Mucosa of descending colon (tissue), 3 donors: Measurements from ENCODE around the gene ITPKB. TPM values are rescaled to one million over a fixed set of nuclear protein-coding genes. Genes with fewer than 3 reads are reported as not detected.

Experiments used
- ATAC-seq: fragments of 200-7000 bp; cut with Tn5 transposase; one replicate; pipeline ENCODE4 v1.9.1; 2020; ENCODE audit warnings: mild to moderate bottlenecking, moderate library complexity
- DNase-seq, 3 donors: peaks; one replicate each; pipeline ENCODE4 v3.0.0-alpha.2; 2020
- H3K36me3 ChIP-seq: fragments of 200-600 bp; one replicate; pipeline ENCODE4 v1.8.0; 2021; ENCODE audit warnings: low read depth, mild to moderate bottlenecking
- H3K4me1 ChIP-seq: fragments of 200-600 bp; one replicate; pipeline ENCODE4 v1.8.0; 2021; ENCODE audit warnings: low read depth, mild to moderate bottlenecking
- H3K4me3 ChIP-seq: fragments of 200-600 bp; one replicate; pipeline ENCODE4 v1.8.0; 2021; ENCODE audit warnings: mild to moderate bottlenecking
- H3K9me3 ChIP-seq: fragments of 200-600 bp; one replicate; pipeline ENCODE4 v1.8.0; 2021; ENCODE audit warnings: mild to moderate bottlenecking
- intact Hi-C, 2 donors: fragments of 100-400 bp; cut with DNase I in 1 of 2; cut with micrococcal nuclease in 1 of 2; formaldehyde crosslinking; loops; one replicate each; pipeline versions ENCODE4 v1.11.0 to v1.11.1; 2022; cut with DNase I, micrococcal nuclease
- total RNA-seq, 3 donors: library from RNA; stranded (reverse); fragmentation: NEBNext Ultra II Directional in 2 of 3; extraction: Animal tissue kit (Norgen Biotek cat#: 25700) in 2 of 3; gene quantifications; one replicate each; pipeline versions ENCODE4 v1.2.1 to v1.2.4, GENCODE V29; 2021 to 2023
- TF ChIP-seq, protein P1 (sequence below): fragments of 200-600 bp; IDR thresholded peaks from one replicate; pipeline ENCODE4 v1.8.0; 2022; ENCODE audit warnings: antibody characterized with exemption, mild to moderate bottlenecking
- donor health status: DM: no; HTN: no; CAD: no; lungs with moderate emphysema.
- donor health status: DM: no; HTN: no; CAD: no.
- donor health status: DM: no; HTN: yes; CAD: no.

ITPKB gene
- total RNA-seq, 3 donors from 2014 or later = 9.5 to 90.3 (median 11.7) TPM

DNA sequence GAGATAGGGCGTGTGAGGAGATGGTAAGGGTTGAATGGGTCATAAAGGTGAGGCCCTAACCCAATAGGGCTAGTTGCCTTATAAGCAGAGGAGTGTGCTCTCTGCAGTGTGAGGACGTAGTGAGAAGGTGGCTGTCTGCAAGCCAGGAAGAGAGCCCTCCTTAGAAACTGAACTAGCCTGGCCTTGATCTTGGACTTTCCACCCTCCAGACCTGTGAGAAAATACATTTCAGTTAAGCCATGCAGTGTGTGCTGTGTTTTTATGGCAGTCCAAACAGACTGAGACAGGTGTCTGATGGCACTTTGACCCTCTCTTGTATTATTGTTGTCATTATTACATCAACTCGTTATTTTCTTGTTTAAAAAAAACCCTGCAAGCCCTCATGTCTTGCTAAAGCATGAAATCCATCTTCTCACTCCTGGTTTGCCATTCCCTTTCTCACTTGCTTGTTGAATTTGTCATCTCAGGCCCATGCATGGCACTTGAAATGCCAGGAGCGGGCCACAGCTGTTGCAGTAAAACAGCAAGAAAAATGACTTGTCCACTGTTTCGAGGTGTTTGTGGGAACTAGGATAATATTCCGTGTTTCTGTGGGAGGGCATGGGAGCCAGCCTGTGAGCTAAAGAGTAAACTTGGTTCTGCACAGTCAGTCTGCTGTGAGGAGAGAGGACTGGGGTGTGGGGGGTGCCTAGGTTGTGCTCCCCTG lies 111.9 kb downstream of the ITPKB start:
- TF ChIP-seq, protein P1, sequence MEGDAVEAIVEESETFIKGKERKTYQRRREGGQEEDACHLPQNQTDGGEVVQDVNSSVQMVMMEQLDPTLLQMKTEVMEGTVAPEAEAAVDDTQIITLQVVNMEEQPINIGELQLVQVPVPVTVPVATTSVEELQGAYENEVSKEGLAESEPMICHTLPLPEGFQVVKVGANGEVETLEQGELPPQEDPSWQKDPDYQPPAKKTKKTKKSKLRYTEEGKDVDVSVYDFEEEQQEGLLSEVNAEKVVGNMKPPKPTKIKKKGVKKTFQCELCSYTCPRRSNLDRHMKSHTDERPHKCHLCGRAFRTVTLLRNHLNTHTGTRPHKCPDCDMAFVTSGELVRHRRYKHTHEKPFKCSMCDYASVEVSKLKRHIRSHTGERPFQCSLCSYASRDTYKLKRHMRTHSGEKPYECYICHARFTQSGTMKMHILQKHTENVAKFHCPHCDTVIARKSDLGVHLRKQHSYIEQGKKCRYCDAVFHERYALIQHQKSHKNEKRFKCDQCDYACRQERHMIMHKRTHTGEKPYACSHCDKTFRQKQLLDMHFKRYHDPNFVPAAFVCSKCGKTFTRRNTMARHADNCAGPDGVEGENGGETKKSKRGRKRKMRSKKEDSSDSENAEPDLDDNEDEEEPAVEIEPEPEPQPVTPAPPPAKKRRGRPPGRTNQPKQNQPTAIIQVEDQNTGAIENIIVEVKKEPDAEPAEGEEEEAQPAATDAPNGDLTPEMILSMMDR = no peak
- peak in 1 of 3 donors; percentile 10 for DNase-seq
- H3K36me3 ChIP-seq = no peaks in the 10 kb centered on the region
- peaks cover 3% of the 10 kb centered on the region for H3K9me3 ChIP-seq
- H3K4me1 ChIP-seq = peaks cover 8% of the 10 kb centered on the region
- intact Hi-C loops = no loop called here
- peak; percentile 61 for ATAC-seq
- no peak overlapping the region for H3K4me3 ChIP-seq

DNA sequence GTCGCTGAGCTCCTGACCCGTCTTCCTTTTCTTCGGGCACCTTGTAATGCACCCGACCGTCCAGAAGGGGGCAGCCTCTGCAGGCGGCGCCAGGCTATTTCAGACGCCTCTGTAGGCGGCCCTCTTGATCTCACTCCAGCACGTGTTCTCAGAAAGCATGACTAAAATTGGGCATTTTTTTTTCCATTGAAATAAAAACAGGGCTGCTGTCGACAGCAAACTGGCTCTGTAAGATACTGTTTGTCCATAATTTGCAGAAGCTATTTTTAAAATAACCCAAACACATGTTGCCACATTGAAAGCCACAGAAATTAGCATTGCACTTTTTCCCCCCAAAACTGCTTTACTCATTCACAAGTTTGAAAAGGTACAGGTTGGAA lies 112.5 kb downstream of the ITPKB start:
- intact Hi-C loops = no loop called here
- ATAC-seq = peak; percentile 76

DNA sequence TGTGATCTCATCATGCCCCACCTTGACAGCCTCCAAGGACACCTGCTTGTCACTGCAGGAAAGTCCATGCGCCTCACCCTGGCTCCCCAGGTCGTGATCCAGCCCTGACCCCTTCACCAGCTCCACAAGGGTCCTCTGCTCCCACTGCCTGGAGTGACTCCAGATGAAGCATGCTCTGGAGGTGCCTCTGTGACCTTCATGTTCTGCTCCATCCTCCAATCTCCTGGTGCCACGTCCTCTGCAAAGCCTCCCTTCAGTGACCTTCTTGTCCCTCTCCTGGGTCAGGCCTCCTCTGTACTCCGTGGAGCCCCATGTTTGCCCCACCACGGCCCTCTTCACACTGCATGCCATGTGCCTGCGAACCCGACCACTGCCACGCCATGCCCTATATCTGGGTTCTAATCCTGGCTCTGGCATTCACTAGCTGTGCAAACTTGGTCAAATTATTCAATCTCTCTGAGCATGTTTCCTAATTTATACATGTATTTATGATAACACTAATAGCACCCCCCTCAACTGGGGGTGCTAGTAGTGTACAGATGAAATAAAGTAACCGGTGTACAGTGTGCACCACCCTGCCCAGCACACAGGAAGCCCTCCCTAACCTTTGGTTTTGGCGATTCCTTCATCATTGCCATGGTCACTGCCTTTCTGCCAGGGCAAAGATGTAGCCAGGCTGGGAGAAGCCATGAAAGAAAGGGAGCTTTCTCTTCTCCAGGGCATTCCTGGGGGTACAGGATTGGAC lies 113.1 kb downstream of the ITPKB start:
- intact Hi-C loops = no loop called here
- ATAC-seq (no peak), DNase-seq (peak in 1 of 3 donors; percentile 16)
- Histone ChIP-seq H3K4me3 (no peak overlapping the region), H3K4me1 (peaks cover 8% of the 10 kb centered on the region), H3K9me3 (peaks cover 8% of the 10 kb centered on the region), H3K36me3 (no peaks in the 10 kb centered on the region)
- TF ChIP-seq, protein P1 = no peak

More for the DNA sequence above, 112.5 kb downstream of the ITPKB start:
- Histone ChIP-seq H3K4me3 (no peak overlapping the region), H3K36me3 (no peaks in the 10 kb centered on the region), H3K9me3 (peaks cover 8% of the 10 kb centered on the region), H3K4me1 (peaks cover 8% of the 10 kb centered on the region)
- peak; percentile 52 to 76 (median 69) for DNase-seq
- TF ChIP-seq, protein P1 = peak; percentile 72

DNA sequence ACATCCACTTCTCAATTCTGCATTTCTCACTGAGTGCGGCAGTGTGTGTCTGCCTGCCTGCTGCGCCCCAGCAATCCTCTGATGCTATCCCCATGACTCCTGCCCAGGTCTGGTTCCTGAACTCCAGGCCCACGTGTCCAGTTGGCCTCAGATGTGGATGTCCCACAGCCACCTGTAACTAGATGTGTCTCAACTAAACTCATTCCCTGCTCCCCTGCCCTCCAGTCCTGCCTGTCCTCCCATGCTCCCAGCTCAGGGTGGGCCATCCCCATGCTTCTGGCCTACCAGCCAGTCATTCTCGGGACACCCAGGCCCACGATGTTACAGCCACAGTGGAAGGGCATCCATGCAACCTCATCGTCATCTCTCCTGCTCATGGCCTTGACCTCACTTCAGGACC lies 113.8 kb downstream of the ITPKB start:
- intact Hi-C loops = no loop called here
- DNase-seq = no peak
- no peak overlapping the region for H3K4me3 ChIP-seq
- H3K36me3 ChIP-seq = no peaks in the 10 kb centered on the region
- H3K4me1 ChIP-seq = peaks cover 8% of the 10 kb centered on the region
- TF ChIP-seq, protein P1 = no peak
- peaks cover 8% of the 10 kb centered on the region for H3K9me3 ChIP-seq
- no peak for ATAC-seq

DNA sequence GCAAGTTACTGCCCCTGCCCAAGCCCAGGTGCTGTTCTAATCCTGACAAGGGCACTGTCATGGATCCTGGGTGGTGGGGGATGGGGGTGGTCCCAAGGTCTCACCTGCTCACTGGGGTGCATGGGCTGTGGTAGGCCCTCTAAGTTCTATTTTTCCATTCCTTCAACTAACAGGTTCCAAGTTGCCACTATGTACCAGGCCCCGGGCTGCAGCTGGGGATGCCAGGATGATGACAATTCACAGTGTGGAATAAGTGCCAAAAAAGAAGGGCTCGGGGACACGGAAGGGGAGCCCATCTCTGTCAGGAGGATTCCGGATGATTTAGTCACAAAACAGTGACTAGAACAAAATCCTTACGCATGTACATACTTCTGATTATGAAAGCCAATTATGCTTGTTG lies 114.6 kb downstream of the ITPKB start:
- ATAC-seq = no peak

More for the DNA sequence above, 114.6 kb downstream of the ITPKB start:
- H3K4me3 ChIP-seq = no peak overlapping the region
- intact Hi-C loops = no loop called here
- DNase-seq = no peak
- peaks cover 8% of the 10 kb centered on the region for H3K4me1 ChIP-seq
- H3K36me3 ChIP-seq = no peaks in the 10 kb centered on the region
- H3K9me3 ChIP-seq = peaks cover 8% of the 10 kb centered on the region
- TF ChIP-seq, protein P1 = no peak
